Frontal cortex (tissue), 4 donors: ENCODE measurements around the gene CLK2. TPM values are rescaled to one million over a fixed set of nuclear protein-coding genes. Genes with fewer than 3 reads are reported as not detected.
"Not testable (repeated sequence)": the region's sequence is repeated elsewhere in the genome, so short reads cannot be mapped to it uniquely, and the experiment has no call there.

Experiments used
- DNase-seq, 2 donors: peaks; one replicate each; pipeline ENCODE4 v3.0.0; 2012; ENCODE audit warnings: low spot score in 2 of 2
- FAIRE-seq: peaks from 2 replicates; lab custom pipeline; 2012; peaks lifted over from hg19 to GRCh38; lab: Jason Lieb, UNC
- total RNA-seq: library from RNA; depleted of rRNA; stranded (reverse); fragments of >200 nt; gene quantifications from one replicate; pipeline ENCODE4 v1.2.3, GENCODE V29; 2014
- donor health status: control.
- donor health status: control.
- donor health status: control.

Gene CLK2
- total RNA-seq, 1 donor from 2014 or later = 25.3 TPM

GRCh38 chr1:155300024-155300423 lies 26.7 kb upstream of the CLK2 start:
- no peak for FAIRE-seq
- DNase-seq = no peak

GRCh38 chr1:155297384-155297783 lies 24.1 kb upstream of the CLK2 start:
- DNase-seq (no peak), FAIRE-seq (no peak)

GRCh38 chr1:155296661-155297060 lies 23.4 kb upstream of the CLK2 start:
- no peak for FAIRE-seq

GRCh38 chr1:155295942-155296267 lies 22.6 kb upstream of the CLK2 start:
- DNase-seq = no peak
- FAIRE-seq = no peak

More at GRCh38 chr1:155296661-155297060, 23.4 kb upstream of the CLK2 start:
- no peak for DNase-seq

- FAIRE-seq = no peak
- no peak for DNase-seq
Measured at GRCh38 chr1:155295183-155295941, 22.1 kb upstream of the CLK2 start.

GRCh38 chr1:155294520-155295182 lies 21.3 kb upstream of the CLK2 start:
- FAIRE-seq = no peak
- DNase-seq = no peak

GRCh38 chr1:155293086-155293749 lies 19.9 kb upstream of the CLK2 start:
- no peak for DNase-seq
- FAIRE-seq = no peak

GRCh38 chr1:155291006-155291405 lies 17.7 kb upstream of the CLK2 start:
- not testable (repeated sequence) for DNase-seq, FAIRE-seq

GRCh38 chr1:155287987-155288543 lies 14.8 kb upstream of the CLK2 start:
- FAIRE-seq = no peak

GRCh38 chr1:155286544-155286943 lies 13.2 kb upstream of the CLK2 start:
- DNase-seq = no peak
- no peak for FAIRE-seq

More at GRCh38 chr1:155287987-155288543, 14.8 kb upstream of the CLK2 start:
- DNase-seq = no peak

- DNase-seq = no peak
- no peak for FAIRE-seq
Measured at GRCh38 chr1:155285631-155286044, 12.3 kb upstream of the CLK2 start.

GRCh38 chr1:155285063-155285462 lies 11.8 kb upstream of the CLK2 start:
- DNase-seq = no peak
- FAIRE-seq = no peak

- FAIRE-seq (no peak), DNase-seq (no peak)
Measured at GRCh38 chr1:155284476-155284875, 11.2 kb upstream of the CLK2 start.

- DNase-seq (no peak), FAIRE-seq (no peak)
Measured at GRCh38 chr1:155282488-155283091, 9.3 kb upstream of the CLK2 start.

GRCh38 chr1:155279268-155279667 lies 6.0 kb upstream of the CLK2 start:
- FAIRE-seq (no peak), DNase-seq (no peak)

GRCh38 chr1:155278689-155279160 lies 5.4 kb upstream of the CLK2 start:
- DNase-seq (no peak), FAIRE-seq (no peak)

GRCh38 chr1:155277902-155278688 lies 4.8 kb upstream of the CLK2 start:
- no peak for FAIRE-seq
- peak in 1 of 2 donors; percentile 35 for DNase-seq

- no peak for FAIRE-seq
Measured at GRCh38 chr1:155277070-155277901, 4.0 kb upstream of the CLK2 start, which contains the start of gene HCN3. Gene HCN3, plus strand, starts transcription at chr1:155277463. Its CDS starts 128 bp downstream, at chr1:155277591.

More at GRCh38 chr1:155277070-155277901, 4.0 kb upstream of the CLK2 start, which contains the start of gene HCN3:
- DNase-seq = peak; percentile 98 to 100
